NK-92 (cell line): ENCODE data around the gene USP3.
"Not testable (repeated sequence)": the region's sequence is repeated elsewhere in the genome, so short reads cannot be mapped to it uniquely, and the experiment has no call there.

ENCODE experiments used
- DNase-seq: peaks from one replicate; lab custom pipeline; 2025; ENCODE audit not compliant: unreplicated experiment; lab: John Stamatoyannopoulos, UW

The USP3 gene

DNA sequence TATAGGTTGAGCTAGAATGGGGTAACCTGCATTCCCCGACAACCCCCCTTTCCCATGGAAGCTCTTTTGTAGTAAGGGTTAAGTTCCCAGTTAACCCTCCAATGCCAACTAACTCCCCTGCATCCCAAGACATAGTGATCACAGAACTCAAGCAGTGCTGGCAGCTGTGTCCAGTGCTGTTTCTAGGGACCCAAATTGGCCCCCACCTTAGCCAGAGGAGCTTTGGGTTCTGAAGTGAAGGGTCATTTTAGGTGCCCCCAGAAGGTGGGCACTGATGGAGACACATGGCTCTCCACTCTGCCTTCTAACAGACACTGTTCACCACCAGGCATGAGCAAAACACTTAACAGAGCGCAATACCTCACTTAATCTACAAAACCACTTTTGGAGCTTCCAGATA, 99.9 kb downstream of the USP3 start:
- no peak for DNase-seq

DNA sequence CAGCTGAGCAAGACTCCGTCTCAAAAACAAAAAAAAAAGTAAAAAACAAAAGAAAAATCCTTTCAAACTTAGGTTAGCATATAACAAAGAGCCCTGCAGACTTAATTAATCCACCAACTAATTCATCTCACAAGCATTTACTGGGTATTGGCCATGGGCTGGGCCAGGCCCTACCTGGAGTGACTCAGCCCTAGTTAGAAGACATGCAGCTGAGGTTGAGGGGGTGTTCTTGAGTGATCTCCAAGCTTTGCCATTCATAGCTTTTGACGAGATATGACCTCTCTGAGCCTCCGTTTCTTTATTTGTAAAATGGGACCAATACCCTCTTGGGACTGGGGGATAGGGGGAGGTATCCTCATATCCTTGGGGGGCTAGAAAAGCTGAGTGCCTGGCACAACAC, 100.6 kb downstream of the USP3 start:
- no peak for DNase-seq

DNA sequence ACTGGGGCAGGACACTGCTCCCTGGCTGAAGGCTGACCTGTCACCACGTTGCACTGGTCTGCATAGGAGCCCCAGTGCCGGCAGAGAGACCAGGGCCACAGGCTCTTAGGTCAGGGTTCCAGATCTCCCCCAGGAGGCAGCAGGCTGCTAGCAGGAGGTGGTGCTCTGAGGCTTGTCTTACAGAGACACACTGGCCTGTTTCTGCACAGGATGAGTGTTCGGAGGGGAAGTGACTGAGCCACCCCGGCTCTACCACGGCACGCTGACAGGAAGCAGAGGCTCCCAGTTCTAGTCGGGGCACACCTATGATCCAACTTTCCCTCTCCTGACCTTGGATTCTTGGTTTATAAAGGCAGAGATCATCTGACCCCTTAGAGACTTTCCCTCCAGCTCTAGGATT, 101.4 kb downstream of the USP3 start:
- no peak for DNase-seq

DNA sequence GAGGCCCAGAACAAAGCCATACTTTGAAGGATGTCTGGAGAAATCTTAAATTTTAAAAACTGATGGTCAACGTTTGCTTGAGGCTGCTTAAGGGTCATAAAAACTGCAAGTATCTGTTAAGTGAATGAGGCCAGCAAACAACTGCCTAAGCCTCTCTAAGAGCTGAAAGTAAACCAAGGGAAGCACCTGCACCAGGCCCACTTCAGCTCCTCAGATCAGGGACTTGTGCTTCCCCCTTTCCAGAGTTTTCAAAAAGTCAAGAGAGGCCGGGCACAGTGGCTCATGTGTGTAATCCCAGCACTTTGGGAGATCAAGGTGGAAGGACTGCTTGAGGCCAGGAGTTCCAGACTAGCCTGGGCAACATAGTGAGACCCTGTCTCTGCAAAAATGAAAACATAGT, 101.9 kb downstream of the USP3 start:
- DNase-seq, result no peak

DNA sequence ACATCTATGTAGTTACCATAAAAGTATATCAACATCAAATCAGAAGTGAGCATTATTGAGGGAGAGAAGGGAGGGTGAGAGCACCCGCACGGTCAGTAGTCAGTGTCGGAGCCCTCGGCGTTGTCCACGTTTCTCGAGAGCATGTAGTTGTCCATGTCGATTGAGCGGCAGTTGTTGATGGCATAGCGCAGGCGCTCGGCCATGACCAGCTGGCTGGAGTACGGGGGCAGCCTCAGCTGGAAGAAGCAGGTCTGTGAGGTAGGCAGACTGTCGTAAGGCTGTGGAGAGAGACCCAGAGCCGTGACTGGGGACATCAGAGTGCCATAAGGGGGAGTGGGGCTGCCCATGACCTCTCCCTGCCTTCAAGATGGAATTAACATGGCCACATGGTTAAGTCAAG, 104.6 kb downstream of the USP3 start:
- no peak for DNase-seq

DNA sequence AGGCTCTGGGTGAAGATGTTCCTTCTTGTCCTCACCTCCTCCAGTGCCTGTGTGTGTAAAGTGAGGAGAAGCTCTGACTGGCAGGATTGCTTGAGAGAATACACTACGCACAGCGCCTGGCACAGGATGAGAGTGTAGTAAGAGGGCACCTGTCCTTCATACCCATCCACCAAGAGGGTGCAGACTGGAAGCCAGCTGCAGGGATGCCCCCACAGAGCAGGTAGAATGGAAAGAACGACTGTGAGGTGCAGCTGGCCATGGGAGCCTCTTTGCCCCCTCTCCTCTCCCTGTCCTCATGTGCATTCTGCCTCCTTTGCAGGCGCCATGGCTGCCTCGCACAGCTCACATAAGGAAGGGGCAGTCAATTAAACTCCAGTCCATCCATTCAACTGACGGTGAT, 105.1 kb downstream of the USP3 start:
- DNase-seq, result no peak

DNA sequence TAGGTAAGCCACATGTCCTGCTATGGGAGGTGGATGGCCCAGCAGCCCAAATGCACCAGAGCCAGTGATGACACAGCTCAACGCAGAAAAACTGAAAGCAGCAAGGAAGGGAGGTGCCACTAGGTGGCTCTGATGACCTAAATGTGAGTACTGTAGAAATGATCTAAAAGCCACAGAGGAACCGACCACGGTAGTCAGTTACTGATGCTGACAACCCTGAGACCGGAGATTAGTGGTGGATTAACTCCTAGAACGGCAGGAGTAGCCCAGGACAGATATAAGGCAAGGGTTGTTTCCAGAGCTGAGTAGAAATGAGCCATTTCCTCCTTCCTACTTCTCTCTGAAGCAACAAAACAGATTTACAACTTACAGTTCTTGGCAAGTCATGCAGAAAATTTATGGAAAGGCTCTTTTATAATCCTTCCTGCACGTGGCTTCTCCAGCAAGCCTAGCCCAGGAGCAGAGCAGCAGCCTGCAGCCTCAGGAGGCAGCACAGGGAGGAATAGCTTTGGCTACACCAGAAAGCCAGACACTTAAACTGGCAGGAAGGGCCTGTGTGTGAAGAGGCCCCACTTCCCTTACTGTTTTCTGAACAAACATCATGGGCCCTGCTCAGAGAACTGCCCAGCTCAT, 105.9 kb downstream of the USP3 start:
- DNase-seq, result no peak

DNA sequence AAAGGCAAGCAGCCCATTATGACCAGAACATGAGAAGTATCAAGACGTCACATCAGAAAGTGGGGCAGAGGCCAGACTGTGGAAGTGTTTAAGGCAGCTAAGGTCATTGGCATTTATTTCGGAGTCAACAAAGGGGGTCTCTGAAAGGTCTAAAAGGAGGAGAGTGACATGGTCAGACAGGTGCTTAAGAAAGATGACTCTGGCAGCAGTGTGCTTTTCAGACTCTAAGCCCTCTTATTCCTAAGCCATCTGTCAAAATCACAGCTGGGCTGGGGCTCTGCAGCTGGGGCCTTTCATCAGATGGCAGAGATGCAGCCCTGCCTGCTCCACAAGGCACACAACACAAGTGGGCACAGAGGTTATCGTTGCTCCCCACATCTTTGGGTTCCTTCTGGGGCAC, 106.8 kb downstream of the USP3 start:
- DNase-seq, result no peak

DNA sequence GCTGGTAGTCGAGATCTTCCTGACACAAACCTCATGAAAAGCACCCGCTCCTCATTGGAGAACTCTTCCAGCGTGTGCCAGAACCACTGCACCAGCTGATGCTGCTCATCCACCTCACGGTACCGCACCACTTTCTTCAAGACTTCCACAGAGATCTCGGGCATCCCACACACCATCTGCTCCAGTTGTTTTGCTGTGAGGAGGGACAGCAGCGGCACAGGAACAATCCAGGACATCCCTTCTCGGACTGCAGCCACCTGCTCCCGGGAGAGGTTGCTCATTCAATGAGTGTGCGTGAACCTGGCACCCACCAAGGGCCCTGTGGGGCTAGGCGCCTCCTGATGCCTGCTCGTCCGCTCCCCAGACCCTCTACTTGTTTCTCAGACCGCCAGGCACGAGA, 107.9 kb downstream of the USP3 start:
- DNase-seq, result no peak

DNA sequence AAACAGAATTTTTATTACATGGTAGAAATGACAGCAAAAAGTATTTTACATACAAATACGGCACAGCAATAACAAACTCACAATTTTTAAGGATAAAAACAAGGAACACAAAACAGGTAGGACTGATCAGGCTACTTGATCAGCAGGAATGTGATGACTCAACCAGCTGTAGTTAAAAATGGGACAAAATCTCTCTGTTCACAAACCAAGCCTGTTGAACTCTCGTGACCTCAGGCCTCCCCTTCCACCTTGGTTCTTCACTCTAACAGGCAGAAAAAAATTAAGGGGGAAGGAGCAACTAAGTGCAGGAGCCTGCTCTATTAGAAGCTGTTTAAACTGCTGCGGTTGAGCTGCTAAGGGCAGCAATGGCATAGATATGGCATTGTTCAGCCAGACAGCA, 111.5 kb downstream of the USP3 start:
- DNase-seq, result no peak

DNA sequence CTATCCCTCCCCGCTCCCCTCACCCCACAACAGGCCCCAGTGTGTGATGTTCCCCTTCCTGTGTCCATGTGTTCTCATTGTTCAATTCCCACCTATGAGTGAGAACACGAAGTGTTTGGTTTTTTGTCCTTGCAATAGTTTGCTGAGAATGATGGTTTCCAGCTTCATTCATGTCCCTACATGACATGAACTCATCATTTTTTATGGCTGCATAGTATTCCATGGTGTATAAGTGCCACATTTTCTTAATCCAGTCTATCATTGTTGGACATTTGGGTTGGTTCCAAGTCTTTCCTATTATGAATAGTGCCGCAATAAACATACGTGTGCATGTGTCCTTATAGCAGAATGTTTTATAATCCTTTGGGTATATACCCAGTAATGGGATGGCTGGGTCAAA, 112.8 kb downstream of the USP3 start:
- not testable (repeated sequence) for DNase-seq

DNA sequence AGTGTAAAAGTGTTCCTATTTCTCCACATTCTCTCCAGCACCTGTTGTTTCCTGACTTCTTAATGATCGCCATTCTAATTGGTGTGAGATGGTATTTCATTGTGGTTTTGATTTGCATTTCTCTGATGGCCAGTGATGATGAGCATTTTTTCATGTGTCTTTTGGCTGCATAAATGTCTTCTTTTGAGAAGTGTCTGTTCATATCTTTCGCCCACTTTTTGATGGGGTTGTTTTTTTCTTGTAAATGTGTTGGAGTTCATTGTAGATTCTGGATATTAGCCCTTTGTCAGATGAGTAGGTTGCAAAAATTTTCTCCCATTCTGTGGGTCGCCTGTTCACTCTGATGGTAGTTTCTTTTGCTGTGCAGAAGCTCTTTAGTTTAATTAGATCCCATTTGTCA, 113.2 kb downstream of the USP3 start:
- not testable (repeated sequence) for DNase-seq

DNA sequence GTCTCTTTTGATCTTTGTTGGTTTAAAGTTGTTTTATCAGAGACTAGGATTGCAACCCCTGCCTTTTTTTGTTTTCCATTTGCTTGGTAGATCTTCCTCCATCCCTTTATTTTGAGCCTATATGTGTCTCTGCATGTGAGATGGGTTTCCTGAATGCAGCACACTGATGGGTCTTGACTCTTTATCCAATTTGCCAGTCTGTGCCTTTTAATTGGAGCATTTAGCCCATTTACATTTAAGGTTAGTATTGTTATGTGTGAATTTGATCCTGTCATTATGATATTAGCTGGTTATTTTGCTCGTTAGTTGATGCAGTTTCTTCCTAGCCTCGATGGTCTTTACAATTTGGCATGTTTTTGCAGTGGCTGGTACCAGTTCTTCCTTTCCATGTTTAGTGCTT, 116.4 kb downstream of the USP3 start:
- not testable (repeated sequence) for DNase-seq

DNA sequence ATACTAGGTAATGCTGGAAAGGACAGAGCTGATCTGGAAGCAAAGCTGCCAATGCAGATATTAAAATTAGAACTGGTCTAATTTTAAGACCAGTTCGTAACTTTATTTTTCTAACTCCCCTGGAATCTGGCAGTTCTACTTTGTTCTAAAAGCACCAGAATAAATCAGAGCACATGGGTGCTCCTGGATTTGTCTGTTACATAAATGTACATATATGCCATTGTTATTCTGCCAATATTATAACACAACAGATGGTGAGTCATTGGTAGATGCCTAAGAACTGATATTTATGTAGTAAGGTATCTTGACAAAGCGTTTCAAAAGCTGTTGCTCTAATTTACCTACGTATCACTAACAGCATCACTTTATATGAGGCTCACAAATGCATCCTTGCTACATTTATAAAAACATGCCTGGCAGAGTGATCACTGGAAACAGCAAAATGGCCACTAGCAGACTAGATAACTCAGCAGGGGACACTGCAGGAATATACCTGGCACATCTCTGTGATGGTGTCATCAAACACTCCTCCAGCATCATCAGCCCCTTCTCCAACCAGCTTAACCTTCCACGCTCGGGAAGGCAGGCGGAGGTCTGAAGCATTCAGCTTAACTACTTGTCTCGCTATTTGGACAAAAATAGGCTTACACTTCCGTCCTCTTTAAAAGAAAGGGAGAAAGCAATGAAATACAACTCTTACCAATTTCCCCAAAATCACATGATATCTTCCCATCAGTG, 119.0 kb downstream of the USP3 start:
- DNase-seq, result no peak

DNA sequence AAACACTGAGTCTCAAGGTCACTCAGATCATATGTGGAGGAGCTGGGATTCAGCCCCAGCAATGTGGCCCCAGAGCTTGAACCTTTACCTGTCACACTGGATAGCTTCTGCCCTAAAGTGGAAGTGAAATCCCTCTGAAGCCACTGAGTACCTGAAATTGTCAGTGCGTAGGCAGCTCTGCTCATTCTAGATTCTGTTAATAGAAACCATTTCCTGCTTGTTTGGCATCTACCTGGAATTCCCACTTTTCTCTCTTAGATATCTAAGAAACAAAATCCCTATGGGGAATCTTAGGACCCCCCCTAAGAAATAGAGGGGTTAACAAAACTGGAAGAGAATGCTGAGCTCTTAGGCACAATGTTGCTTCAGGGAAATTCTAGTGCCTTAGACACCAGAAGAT, 122.6 kb downstream of the USP3 start:
- DNase-seq, result no peak

DNA sequence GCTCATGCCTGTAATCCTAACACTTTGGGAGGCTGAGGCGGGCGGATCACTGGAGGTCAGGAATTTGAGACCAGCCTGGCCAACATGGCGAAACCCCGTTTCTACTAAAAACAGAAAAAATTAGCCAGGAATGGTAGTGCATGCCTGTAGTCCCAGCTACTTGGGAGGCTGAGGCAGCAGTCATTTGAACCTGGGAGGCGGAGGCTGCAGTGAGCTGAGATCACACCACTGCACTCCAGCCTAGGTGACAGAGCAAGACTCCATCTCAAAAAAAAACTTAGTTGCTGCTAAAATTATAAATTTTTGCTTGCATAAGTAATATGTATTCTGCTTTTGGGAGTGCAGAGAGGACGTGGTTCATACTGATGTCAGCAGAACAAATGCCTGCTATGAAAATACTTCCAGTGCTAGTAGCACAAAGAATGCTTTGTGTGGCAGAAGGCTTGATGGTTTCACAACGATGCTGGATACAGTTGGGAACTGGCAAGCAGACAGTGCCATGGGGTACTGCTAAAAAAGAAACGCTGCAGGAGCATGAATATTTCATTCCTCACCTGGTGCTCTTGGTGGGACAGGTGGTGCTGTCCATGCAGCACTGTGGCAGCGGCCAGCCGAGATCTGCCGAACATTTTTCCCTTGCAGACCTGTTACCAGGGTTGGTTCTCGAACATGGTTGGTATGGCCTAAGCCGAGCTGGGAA, 123.9 kb downstream of the USP3 start:
- DNase-seq, result no peak

DNA sequence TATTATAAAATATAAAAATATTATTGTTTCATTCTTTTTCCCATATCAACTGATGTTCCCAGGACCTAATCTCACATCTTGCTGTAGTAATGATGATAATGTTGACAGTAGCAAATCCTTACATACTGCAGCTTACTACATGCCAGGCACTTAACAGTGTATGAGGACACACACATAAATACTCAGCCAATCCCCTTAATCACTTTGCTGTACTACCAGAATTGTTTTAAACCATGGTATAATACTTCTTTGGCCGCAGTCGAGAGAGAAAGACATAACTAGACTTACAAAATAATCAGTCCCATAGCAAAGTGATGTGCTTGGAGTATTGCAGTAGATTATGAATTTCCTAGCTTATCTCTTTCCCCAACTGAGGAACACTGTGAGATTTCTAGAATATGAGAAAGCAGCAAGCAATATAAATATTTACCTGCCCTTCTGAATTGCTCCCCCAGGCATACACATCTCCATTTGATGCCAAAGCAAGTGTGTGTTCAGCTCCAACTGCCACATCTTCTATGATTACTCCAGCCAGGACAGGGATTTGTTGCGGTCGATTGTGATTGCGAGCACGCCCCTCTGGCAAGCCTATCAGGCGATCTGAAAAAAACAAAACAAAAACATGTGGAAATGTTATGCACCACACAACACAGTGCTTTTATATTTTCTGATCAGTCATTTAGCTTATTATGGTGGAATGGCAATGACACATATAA, 125.8 kb downstream of the USP3 start:
- DNase-seq, result no peak

DNA sequence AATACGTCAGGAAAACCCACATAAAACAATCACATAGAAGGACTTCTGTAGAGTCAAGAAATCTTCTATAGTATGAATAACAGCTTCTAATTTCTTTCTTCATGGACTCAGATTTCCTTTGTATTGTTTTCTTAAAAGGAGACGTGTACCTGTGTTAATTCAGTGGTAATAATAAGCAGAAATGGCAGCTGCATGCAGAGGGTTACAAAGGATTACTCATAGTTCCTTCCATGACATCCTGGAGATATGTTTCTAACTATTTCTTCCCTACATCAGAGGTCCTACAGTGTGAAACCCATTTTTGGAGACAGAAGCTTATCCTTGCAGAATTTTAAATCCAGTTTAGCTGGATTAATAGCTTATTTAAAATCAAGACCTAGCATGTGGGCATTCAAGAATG, 128.9 kb downstream of the USP3 start:
- no peak for DNase-seq

DNA sequence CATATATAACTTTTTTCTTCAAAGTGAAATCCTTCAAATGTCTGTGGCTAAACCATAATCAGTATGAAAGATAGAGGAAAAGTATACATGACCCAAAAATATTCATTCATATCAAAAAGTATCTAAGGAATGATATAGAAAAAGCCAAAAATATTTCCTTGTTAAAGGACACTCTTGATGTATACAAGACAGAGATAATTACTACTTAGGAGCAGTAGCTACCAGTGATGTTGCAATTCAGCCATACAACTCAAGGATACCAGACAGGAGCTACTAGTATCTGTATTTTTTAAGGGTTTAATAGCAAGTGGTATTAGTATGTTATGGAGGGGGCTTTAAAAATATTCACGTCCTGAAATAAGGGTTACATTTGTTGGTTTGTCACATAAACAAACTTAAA, 129.8 kb downstream of the USP3 start:
- no peak for DNase-seq

DNA sequence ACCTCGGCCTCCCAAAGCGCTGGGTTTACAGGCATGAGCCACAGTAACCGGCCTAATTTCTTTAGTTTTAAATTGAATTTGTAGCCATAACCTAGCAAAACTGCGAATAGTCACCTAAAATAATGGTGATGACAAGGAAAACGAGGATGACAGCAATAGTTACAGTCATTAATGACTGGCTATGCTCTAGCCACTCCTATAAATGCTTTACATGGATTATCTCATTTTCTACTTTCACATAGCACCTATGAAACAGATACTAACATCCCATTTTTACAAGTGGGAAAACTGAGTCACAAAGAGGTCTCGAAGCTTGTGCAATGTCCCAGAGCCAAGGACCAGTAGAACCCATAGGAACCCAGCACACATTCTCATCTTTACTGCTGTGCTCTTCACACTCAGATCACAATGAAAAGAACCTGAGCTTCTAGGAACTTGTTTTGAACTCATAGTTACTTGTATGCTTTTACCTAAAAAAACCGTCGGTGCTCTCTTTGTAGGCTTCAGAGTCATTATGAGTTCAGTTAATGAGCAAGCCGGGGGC, 132.2 kb downstream of the USP3 start:
- no peak for DNase-seq

DNA sequence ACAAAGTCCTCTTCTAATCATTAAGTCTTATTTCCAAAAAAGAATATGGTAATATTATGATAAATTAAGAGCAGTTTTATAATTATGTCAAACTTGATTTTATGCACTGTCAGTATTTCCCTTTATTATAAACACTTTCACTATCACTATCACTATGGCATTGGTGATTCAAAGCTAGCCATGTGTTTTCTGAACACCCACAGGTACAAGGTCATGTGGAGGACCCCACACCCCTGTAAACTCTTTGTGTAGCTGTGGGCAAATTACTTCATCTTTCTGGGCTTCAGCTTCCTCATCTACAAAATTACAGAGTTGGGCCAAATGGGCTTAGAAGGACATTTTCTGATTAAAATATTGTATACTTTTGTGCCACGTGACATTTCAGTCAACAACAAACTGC, 134.4 kb downstream of the USP3 start:
- no peak for DNase-seq

DNA sequence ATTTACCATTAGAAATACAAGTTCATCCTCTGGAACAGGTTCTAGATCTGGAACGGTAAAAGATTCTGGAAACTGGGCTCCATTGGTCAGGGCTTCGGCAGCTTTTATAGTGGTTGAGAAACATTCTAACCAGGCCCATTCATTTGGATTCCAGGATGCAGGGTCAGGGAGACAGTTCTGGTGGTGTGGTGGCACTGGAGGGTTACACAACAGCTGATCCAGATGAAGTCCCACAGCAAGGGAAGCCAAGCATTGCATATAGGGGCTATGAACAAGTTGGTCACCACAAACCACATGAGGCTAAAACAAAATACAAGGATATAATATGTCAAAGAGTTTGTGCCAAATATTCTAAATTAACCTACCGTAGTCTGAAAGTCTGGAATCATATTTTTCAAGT, 135.8 kb downstream of the USP3 start:
- no peak for DNase-seq
